ACC112 (cell line): Measurements from ENCODE around the gene CARD11.

Source experiments
- H2AFZ ChIP-seq: fragments of 200-600 bp; sonication (generic); one replicate; pipeline ENCODE4 v1.6.0; 2017; ENCODE audit warnings: antibody characterized with exemption, low read length; ENCODE audit not compliant: unreplicated experiment
- H3K27ac ChIP-seq: fragments of 200-600 bp; sonication (generic); 2 replicates; pipeline ENCODE4 v1.5.1; 2014; ENCODE audit warnings: low read depth, mild to moderate bottlenecking, antibody characterized with exemption, low read length, moderate library complexity
- H3K27me3 ChIP-seq: fragments of 200-600 bp; sonication (generic); 2 replicates; pipeline ENCODE4 v1.6.1; 2014; ENCODE audit warnings: mild to moderate bottlenecking, antibody characterized with exemption, low read length, moderate library complexity, mixed read lengths; ENCODE audit not compliant: insufficient read depth
- H3K36me3 ChIP-seq: fragments of 200-600 bp; sonication (generic); 2 replicates; pipeline ENCODE4 v1.6.1; 2016; ENCODE audit warnings: mild to moderate bottlenecking, antibody characterized with exemption, low read length, moderate library complexity, mixed read lengths; ENCODE audit not compliant: insufficient read depth
- H3K4me1 ChIP-seq: fragments of 200-600 bp; sonication (generic); one replicate; pipeline ENCODE4 v1.6.1; 2016; ENCODE audit warnings: low read length, mixed read lengths; ENCODE audit not compliant: insufficient read depth, unreplicated experiment, control insufficient read depth
- H3K4me3 ChIP-seq: fragments of 200-600 bp; sonication (generic); 2 replicates; pipeline ENCODE4 v1.5.1; 2014; ENCODE audit warnings: mild to moderate bottlenecking, low read depth, low read length
- H3K79me2 ChIP-seq: fragments of 200-600 bp; sonication (generic); one replicate; pipeline ENCODE4 v1.6.0; 2016; ENCODE audit warnings: low read length; ENCODE audit not compliant: control insufficient read depth, unreplicated experiment, insufficient read depth

The CARD11 gene

DNA sequence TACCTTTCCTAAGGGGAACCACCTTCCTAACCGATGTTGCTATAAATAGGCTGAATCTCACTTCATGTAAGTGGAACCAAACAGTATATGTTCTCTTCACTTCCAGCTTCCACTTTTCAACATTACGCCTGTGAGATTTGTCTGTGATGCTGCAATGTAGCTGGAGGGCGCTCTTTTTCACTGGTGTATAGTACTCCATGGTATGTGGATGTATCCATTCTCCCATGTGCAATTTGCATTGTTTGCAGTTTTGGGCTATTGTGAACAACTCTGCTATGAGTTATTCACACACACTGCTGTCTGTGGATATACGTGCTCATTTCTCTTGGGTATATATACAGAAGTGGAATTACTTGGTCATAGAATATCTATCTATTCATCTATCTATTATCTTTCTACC is 123.6 kb downstream of the CARD11 start:
- Histone ChIP-seq H3K36me3 (no peaks in the 10 kb centered on the region), H3K27me3 (peaks cover 16% of the 10 kb centered on the region), H3K79me2 (no peaks in the 10 kb centered on the region), H3K27ac (no peak overlapping the region), H3K4me3 (no peak overlapping the region), H3K4me1 (no peaks in the 10 kb centered on the region), H2AFZ (no peak overlapping the region)

- Histone ChIP-seq H3K79me2 (no peaks in the 10 kb centered on the region), H2AFZ (no peak overlapping the region), H3K27me3 (peaks cover 14% of the 10 kb centered on the region), H3K4me1 (no peaks in the 10 kb centered on the region), H3K4me3 (no peak overlapping the region), H3K36me3 (no peaks in the 10 kb centered on the region), H3K27ac (no peak overlapping the region)
These were observed 124.4 kb downstream of the CARD11 start for GRCh38 chr7:2919256-2919655.

GRCh38 chr7:2918406-2918805 is 125.3 kb downstream of the CARD11 start:
- H3K79me2 ChIP-seq: no peaks in the 10 kb centered on the region
- no peaks in the 10 kb centered on the region for H3K36me3 ChIP-seq
- no peak overlapping the region for H2AFZ ChIP-seq
- no peaks in the 10 kb centered on the region for H3K4me1 ChIP-seq
- no peak overlapping the region for H3K27ac ChIP-seq
- no peak overlapping the region for H3K4me3 ChIP-seq
- H3K27me3 ChIP-seq: peaks cover 11% of the 10 kb centered on the region

DNA sequence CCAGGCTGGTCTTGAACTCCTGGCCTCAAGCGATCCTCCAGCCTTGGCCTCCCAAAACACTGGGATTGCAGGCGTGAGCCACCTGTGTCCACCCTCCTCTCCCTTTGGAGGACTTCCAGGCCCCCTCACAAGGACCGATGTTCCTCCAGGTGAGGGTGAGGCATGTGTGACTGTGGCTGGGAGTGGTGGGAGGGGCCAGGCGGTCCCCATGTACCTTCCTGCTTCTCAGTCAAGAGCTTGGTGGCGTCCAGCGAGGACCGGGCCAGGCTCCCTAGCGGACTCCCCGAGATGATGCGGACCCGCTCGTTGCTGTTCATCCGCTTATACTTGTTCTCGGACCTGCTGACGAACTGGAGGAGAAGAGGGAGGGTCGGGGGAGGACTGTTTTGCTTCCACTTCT is 128.6 kb downstream of the CARD11 start:
- Histone ChIP-seq H3K79me2 (no peaks in the 10 kb centered on the region), H3K27me3 (peaks cover 6% of the 10 kb centered on the region; the same call in 1 of the 2 replicates), H2AFZ (no peak overlapping the region), H3K36me3 (no peaks in the 10 kb centered on the region), H3K4me1 (no peaks in the 10 kb centered on the region), H3K4me3 (no peak overlapping the region), H3K27ac (no peak overlapping the region)

GRCh38 chr7:2913760-2914387 is 129.8 kb downstream of the CARD11 start:
- Histone ChIP-seq H2AFZ (no peak overlapping the region), H3K4me3 (no peak overlapping the region), H3K79me2 (no peaks in the 10 kb centered on the region), H3K27ac (no peak overlapping the region), H3K4me1 (no peaks in the 10 kb centered on the region), H3K27me3 (no peaks in the 10 kb centered on the region), H3K36me3 (no peaks in the 10 kb centered on the region)

GRCh38 chr7:2912684-2913439 is 130.8 kb downstream of the CARD11 start:
- Histone ChIP-seq H3K27ac (no peak overlapping the region), H3K4me1 (no peaks in the 10 kb centered on the region), H3K27me3 (no peaks in the 10 kb centered on the region), H3K4me3 (no peak overlapping the region), H3K36me3 (no peaks in the 10 kb centered on the region), H2AFZ (no peak overlapping the region), H3K79me2 (no peaks in the 10 kb centered on the region)

DNA sequence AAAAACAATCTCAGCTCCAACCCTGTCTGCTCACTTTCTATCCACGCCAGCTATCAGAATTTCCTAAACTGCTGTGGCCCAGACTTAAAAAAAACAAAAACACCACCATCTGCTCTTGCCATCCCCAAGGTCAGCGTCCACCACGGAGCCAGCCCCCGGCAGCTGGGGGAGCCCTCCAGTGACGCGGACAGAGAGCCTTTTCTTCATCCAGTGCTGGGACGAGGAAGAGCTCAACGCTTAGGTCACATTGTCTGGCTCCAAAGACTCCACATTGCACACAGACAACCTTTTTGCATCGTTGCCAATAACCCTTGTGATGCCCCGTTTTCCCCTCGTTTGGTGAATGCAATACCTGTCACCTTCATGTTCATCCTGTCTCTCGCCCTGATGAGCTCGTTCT is 132.2 kb downstream of the CARD11 start:
- H3K4me1 ChIP-seq: no peaks in the 10 kb centered on the region
- no peak overlapping the region for H2AFZ ChIP-seq
- H3K79me2 ChIP-seq: no peaks in the 10 kb centered on the region
- no peak overlapping the region for H3K27ac ChIP-seq
- H3K27me3 ChIP-seq: no peaks in the 10 kb centered on the region
- H3K36me3 ChIP-seq: no peaks in the 10 kb centered on the region
- H3K4me3 ChIP-seq: no peak overlapping the region

DNA sequence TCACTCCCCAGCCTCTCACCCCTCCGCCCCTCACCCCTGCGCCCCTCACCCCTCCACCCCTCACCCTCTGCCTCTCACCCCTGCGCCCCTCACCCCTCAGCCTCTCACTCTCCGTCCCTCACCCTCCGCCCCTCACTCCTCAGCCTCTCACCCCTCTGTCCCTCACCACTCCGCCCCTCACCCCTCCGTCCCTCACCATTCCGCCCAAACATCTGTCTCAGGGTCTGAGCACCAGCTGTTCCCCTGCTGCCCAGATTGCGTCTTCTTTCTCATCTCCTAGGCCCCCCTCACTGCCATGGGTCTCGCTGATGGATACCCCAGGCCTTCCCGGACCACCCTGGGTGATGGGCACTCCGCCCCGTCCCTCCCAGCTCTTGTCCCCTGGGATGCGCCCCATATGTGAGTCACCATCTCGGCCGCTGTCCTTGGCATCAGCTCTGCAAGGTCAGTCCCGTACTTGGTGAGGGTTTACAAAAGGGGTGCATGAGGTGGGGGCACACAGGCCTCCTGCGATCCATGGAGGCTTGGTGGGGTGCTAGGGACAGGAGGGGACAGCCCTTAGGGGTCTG is 134.1 kb downstream of the CARD11 start:
- no peak overlapping the region for H3K4me3 ChIP-seq
- no peaks in the 10 kb centered on the region for H3K27me3 ChIP-seq
- no peaks in the 10 kb centered on the region for H3K36me3 ChIP-seq
- no peak overlapping the region for H2AFZ ChIP-seq
- H3K79me2 ChIP-seq: no peaks in the 10 kb centered on the region
- no peaks in the 10 kb centered on the region for H3K4me1 ChIP-seq
- no peak overlapping the region for H3K27ac ChIP-seq

DNA sequence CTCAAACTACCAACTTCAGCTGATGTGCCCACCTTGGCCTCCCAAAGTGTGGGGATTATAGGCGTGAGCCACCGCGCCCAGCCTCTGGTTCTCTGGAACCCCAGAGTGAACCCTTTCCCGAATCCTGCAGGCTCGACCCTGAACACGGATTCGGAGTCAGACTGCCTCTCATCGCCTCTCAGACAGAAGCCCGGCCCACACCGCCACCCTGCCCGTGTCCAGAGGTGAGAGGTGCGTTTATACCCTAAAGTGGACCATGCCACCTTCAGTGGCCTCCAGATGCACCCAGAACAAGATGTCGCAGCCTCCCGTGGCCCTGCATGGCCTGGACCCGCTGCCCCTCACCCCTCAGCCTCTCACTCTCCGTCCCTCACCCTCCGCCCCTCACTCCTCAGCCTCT is 134.6 kb downstream of the CARD11 start:
- Histone ChIP-seq H3K27me3 (no peaks in the 10 kb centered on the region), H3K36me3 (no peaks in the 10 kb centered on the region), H3K79me2 (no peaks in the 10 kb centered on the region), H3K4me3 (no peak overlapping the region), H2AFZ (no peak overlapping the region), H3K27ac (no peak overlapping the region), H3K4me1 (no peaks in the 10 kb centered on the region)

GRCh38 chr7:2908103-2908683 is 135.5 kb downstream of the CARD11 start:
- H3K36me3 ChIP-seq: no peaks in the 10 kb centered on the region
- H3K27ac ChIP-seq: no peak overlapping the region
- no peaks in the 10 kb centered on the region for H3K79me2 ChIP-seq
- no peak overlapping the region for H3K4me3 ChIP-seq
- no peak overlapping the region for H2AFZ ChIP-seq
- no peaks in the 10 kb centered on the region for H3K4me1 ChIP-seq
- H3K27me3 ChIP-seq: no peaks in the 10 kb centered on the region
